Measurements from ENCODE around the gene SNX5. TPM values are rescaled to one million over a fixed set of nuclear protein-coding genes. Genes with fewer than 3 reads are reported as not detected.

Gene SNX5
- total RNA-seq, 2 experiments from 2014 or later = 222 to 249 TPM

DNA sequence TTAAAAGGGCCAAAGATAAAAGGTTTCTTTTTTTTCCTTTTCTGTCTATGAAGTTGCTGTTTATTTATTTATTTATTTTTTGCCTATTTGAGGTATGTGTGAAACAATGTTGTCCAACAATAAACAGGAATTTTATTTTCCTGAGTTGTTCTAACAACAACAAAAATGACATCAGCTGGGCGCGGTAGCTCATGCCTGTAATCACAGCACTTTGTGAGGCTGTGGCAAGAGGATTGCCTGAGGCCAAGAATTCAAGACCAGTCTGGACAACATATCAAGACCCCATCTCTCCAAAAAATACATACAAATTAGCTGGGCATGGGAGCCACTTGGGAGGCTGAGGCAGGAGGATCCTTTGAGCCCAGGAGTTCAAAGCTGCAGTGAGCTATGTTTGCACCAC, 44.3 kb upstream of the SNX5 start:
- H3K4me3 Mint-ChIP-seq = no peak overlapping the region
- H3K27me3 Mint-ChIP-seq = no peaks in the 10 kb centered on the region
- intact Hi-C loops (cut with micrococcal nuclease) = no loop called here
- CTCF ChIA-PET = interaction anchor here (0.9 to 1.4 kb wide), 2 partner anchors 9 to 307 kb away, joined by 3 to 4 read pairs; no protein-coding TSS in a partner anchor
- no peaks in the 10 kb centered on the region for H3K4me1 Mint-ChIP-seq (ENCODE audit: low read depth)
- no peaks in the 10 kb centered on the region for H3K36me3 Mint-ChIP-seq (ENCODE audit: low read depth)
- TF ChIP-seq, protein P1, sequence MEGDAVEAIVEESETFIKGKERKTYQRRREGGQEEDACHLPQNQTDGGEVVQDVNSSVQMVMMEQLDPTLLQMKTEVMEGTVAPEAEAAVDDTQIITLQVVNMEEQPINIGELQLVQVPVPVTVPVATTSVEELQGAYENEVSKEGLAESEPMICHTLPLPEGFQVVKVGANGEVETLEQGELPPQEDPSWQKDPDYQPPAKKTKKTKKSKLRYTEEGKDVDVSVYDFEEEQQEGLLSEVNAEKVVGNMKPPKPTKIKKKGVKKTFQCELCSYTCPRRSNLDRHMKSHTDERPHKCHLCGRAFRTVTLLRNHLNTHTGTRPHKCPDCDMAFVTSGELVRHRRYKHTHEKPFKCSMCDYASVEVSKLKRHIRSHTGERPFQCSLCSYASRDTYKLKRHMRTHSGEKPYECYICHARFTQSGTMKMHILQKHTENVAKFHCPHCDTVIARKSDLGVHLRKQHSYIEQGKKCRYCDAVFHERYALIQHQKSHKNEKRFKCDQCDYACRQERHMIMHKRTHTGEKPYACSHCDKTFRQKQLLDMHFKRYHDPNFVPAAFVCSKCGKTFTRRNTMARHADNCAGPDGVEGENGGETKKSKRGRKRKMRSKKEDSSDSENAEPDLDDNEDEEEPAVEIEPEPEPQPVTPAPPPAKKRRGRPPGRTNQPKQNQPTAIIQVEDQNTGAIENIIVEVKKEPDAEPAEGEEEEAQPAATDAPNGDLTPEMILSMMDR (IDR thresholded peaks at IDR 0.05) = no peak
- DNase-seq (no peak), ATAC-seq (no peak)
- no peaks in the 10 kb centered on the region for H3K9me3 Mint-ChIP-seq
- POLR2A ChIA-PET = interaction anchor here (0.6 kb wide), 1 partner anchor 172 kb away, joined by 3 read pairs; no protein-coding TSS in a partner anchor
- H3K27ac Mint-ChIP-seq = no peak overlapping the region

DNA sequence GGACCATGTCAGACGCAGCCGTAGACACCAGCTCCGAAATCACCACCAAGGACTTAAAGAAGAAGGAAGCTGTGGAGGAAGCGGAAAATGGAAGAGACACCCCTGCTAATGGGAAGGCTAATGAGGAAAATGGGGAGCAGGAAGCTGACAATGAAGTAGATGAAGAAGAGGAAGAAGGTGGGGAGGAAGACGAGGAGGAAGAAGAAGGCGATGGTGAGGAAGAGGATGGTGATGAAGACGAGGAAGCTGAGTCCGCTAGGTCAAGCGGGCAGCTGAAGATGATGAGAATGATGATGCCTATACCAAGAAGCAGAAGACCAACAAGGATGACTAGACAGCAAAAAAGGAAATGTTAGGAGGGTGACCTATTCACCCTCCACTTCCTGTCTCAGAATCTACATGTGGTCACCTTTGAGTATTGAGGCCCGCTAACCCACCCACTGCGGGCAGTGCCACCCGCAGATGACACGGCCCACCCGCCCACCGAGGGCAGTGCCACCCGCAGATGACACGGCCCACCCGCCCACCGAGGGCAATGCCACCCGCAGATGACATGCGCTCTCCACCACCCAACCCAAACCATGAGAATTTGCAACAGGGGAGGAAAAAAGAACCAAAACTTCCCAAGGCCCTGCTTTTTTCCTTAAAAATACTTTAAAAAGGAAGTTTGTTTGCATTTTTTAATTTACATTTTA, 43.5 kb upstream of the SNX5 start:
- POLR2A ChIA-PET = no interaction called here
- intact Hi-C loops (cut with micrococcal nuclease) = no loop called here
- no peaks in the 10 kb centered on the region for H3K27me3 Mint-ChIP-seq
- H3K4me3 Mint-ChIP-seq = no peak overlapping the region
- H3K27ac Mint-ChIP-seq = no peak overlapping the region
- H3K4me1 Mint-ChIP-seq (ENCODE audit: low read depth) = no peaks in the 10 kb centered on the region
- CTCF ChIA-PET = interaction anchor here (0.9 to 1.4 kb wide), 2 partner anchors 9 to 307 kb away, joined by 3 to 4 read pairs; no protein-coding TSS in a partner anchor
- TF ChIP-seq, protein P1 (IDR thresholded peaks at IDR 0.05) = no peak
- no peaks in the 10 kb centered on the region for H3K9me3 Mint-ChIP-seq
- ATAC-seq (no peak), DNase-seq (no peak)
- H3K36me3 Mint-ChIP-seq (ENCODE audit: low read depth) = no peaks in the 10 kb centered on the region

DNA sequence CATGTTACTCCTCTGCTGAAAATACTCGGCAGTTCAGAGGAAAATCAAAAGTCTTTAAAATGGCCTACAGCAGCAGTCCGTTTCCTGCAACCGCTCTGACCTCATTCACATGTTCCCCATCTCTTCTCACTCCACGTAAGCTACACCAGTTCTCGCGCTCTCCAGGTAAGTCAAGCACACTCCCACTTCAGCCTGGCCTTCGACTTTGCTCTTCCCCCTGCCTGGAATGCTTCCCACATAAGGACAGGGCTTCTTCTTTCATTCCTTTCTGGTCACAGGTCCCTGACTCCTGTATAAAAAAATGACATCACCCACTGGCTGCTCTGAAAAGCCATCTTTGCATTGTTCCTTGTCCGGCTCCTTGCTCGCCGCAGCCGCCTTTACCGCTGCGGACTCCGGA, 42.9 kb upstream of the SNX5 start:
- H3K27me3 Mint-ChIP-seq = no peaks in the 10 kb centered on the region
- H3K4me3 Mint-ChIP-seq = no peak overlapping the region
- intact Hi-C loops (cut with micrococcal nuclease) = no loop called here
- POLR2A ChIA-PET = no interaction called here
- TF ChIP-seq, protein P1 (IDR thresholded peaks at IDR 0.05) = no peak
- no peak overlapping the region for H3K27ac Mint-ChIP-seq
- no peaks in the 10 kb centered on the region for H3K4me1 Mint-ChIP-seq (ENCODE audit: low read depth)
- ATAC-seq (no peak), DNase-seq (no peak)
- H3K36me3 Mint-ChIP-seq (ENCODE audit: low read depth) = no peaks in the 10 kb centered on the region
- H3K9me3 Mint-ChIP-seq = no peaks in the 10 kb centered on the region
- CTCF ChIA-PET = interaction anchor here (1.4 kb wide), 1 partner anchor 10 kb away, joined by 4 read pairs; no protein-coding TSS in a partner anchor

DNA sequence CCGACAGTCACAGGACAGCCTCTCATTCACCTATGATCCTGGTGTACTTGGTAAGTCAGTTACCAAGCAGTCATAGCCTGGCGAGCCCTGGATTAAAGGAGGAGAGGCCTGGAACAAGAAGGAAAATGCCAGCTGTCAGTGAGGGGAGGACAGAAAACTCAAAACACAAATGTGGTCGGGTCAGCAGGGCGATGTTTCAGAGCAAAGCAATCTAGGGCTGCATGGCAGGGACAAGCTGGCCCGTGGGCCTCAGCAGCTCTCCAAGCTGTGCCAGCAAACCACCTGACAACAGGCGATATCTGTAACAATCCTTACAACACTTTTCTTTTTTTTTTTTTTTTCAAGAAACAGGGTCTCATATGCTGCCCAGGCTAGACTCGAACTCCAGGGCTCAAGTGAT, 40.5 kb upstream of the SNX5 start:
- Mint-ChIP-seq H3K27me3 (no peaks in the 10 kb centered on the region), H3K36me3 (ENCODE audit: low read depth) (no peaks in the 10 kb centered on the region), H3K27ac (no peak overlapping the region), H3K4me3 (no peak overlapping the region), H3K4me1 (ENCODE audit: low read depth) (no peaks in the 10 kb centered on the region), H3K9me3 (no peaks in the 10 kb centered on the region)
- ATAC-seq = no peak
- no peak for DNase-seq
- TF ChIP-seq, protein P1 (IDR thresholded peaks at IDR 0.05) = no peak
- intact Hi-C loops (cut with micrococcal nuclease) = no loop called here
- ChIA-PET CTCF (no interaction called here), POLR2A (no interaction called here)

DNA sequence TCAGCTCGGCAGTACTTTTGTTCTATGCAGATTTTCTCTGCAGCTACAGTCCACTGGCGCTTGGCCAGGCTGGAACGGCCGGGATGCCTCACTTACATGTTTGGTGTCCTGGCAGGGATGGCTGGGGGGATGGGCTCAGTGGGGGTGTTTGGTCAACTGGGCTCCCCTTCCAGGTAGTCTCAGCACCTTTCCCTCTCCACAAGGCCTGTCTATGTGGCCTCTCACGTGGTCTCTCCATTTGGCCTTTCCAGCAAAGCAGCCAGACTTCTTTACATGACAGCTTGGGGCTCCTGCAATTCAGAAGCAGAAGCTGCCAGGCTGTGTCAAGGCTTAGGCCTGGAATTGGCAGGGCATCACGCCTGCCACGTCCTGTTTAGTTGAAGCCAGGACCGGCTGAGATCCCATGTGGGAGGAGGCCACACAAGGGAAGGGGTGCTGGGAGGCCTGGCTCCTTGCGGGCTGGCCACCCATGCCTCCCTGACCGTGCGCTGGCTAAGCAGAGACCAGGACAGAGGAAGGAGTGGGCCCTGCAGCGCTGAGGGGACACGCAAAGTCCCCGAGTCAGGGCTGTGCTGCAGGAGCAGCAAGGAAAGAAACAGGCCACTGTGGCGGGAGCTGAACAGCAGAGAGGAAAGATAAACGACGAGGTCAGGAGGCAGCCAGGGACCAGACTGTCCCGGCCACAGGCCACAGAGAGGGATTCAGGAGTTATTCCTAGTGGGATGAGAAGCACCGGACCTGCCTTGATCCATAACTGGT, 39.1 kb upstream of the SNX5 start:
- ChIA-PET POLR2A (no interaction called here), CTCF (no interaction called here)
- H3K9me3 Mint-ChIP-seq = no peaks in the 10 kb centered on the region

More for the DNA sequence above, 39.1 kb upstream of the SNX5 start:
- TF ChIP-seq, protein P1 (IDR thresholded peaks at IDR 0.05) = no peak
- Mint-ChIP-seq H3K27ac (no peak overlapping the region), H3K36me3 (ENCODE audit: low read depth) (no peaks in the 10 kb centered on the region), H3K27me3 (no peaks in the 10 kb centered on the region), H3K4me3 (no peak overlapping the region), H3K4me1 (ENCODE audit: low read depth) (no peaks in the 10 kb centered on the region)
- intact Hi-C loops (cut with micrococcal nuclease) = no loop called here
- no peak for DNase-seq
- ATAC-seq = no peak
